ENCODE measurements around the gene TFDP1. TPM values are rescaled to one million over a fixed set of nuclear protein-coding genes. Genes with fewer than 3 reads are reported as not detected.

TFDP1 gene
- total RNA-seq, 3 donors from 2014 or later = 31.8 to 34.0 (median 33.3) TPM

GRCh38 chr13:113628291-113629270 lies 44.0 kb downstream of the TFDP1 start:
- H3K4me1 ChIP-seq = no peaks in the 10 kb centered on the region
- H3K9me3 ChIP-seq = no peaks in the 10 kb centered on the region
- peak in 1 of 2 donors; percentile 34 for DNase-seq (ENCODE audit: low spot score in 2 of 2)
- H3K4me3 ChIP-seq = no peak overlapping the region
- intact Hi-C loops (cut with DNase I; ENCODE audit: low total_unique reads) = no loop called here
- no peaks in the 10 kb centered on the region for H3K27me3 ChIP-seq
- H3K36me3 ChIP-seq = no peaks in the 10 kb centered on the region
- no peak overlapping the region for H3K27ac ChIP-seq
- TF ChIP-seq CTCF (IDR thresholded peaks at IDR 0.05) (no peak), POLR2AphosphoS5 (IDR thresholded peaks at IDR 0.05) (no peak), POLR2A (IDR thresholded peaks at IDR 0.05) (no peak)

- Histone ChIP-seq H3K4me1 (no peaks in the 10 kb centered on the region), H3K36me3 (no peaks in the 10 kb centered on the region), H3K4me3 (no peak overlapping the region), H3K27me3 (no peaks in the 10 kb centered on the region), H3K9me3 (no peaks in the 10 kb centered on the region), H3K27ac (no peak overlapping the region)
- TF ChIP-seq POLR2A (IDR thresholded peaks at IDR 0.05) (no peak), POLR2AphosphoS5 (IDR thresholded peaks at IDR 0.05) (no peak), CTCF (IDR thresholded peaks at IDR 0.05) (no peak)
- intact Hi-C loops (cut with DNase I; ENCODE audit: low total_unique reads) = no loop called here
- peak in 1 of 2 donors; percentile 37 for DNase-seq (ENCODE audit: low spot score in 2 of 2)
Observed at GRCh38 chr13:113629866-113630265, 45.3 kb downstream of the TFDP1 start.

GRCh38 chr13:113630296-113630695 lies 45.7 kb downstream of the TFDP1 start:
- DNase-seq (ENCODE audit: low spot score in 2 of 2) = peak in 1 of 2 donors; percentile 36
- intact Hi-C loops (cut with DNase I; ENCODE audit: low total_unique reads) = no loop called here
- Histone ChIP-seq H3K4me1 (no peaks in the 10 kb centered on the region), H3K27me3 (no peaks in the 10 kb centered on the region), H3K36me3 (no peaks in the 10 kb centered on the region), H3K9me3 (no peaks in the 10 kb centered on the region), H3K4me3 (no peak overlapping the region), H3K27ac (no peak overlapping the region)
- TF ChIP-seq POLR2A (IDR thresholded peaks at IDR 0.05) (no peak), POLR2AphosphoS5 (IDR thresholded peaks at IDR 0.05) (no peak), CTCF (IDR thresholded peaks at IDR 0.05) (no peak)

GRCh38 chr13:113630804-113631203 lies 46.3 kb downstream of the TFDP1 start:
- no peaks in the 10 kb centered on the region for H3K27me3 ChIP-seq
- no peaks in the 10 kb centered on the region for H3K36me3 ChIP-seq

More at GRCh38 chr13:113630804-113631203, 46.3 kb downstream of the TFDP1 start:
- DNase-seq (ENCODE audit: low spot score in 2 of 2) = peak in 1 of 2 donors; percentile 25
- TF ChIP-seq CTCF (IDR thresholded peaks at IDR 0.05) (no peak), POLR2A (IDR thresholded peaks at IDR 0.05) (no peak), POLR2AphosphoS5 (IDR thresholded peaks at IDR 0.05) (no peak)
- Histone ChIP-seq H3K4me1 (no peaks in the 10 kb centered on the region), H3K9me3 (no peaks in the 10 kb centered on the region), H3K4me3 (no peak overlapping the region), H3K27ac (no peak overlapping the region)
- intact Hi-C loops (cut with DNase I; ENCODE audit: low total_unique reads) = no loop called here

Data from breast epithelium (tissue), 4 donors.